Measurements from ENCODE around the gene KAT6B. TPM values are rescaled to one million over a fixed set of nuclear protein-coding genes. Genes with fewer than 3 reads are reported as not detected.
A peak's percentile ranks its signal among the peaks of the same experiment; 100 is the strongest.
"Not testable (repeated sequence)": the region's sequence is repeated elsewhere in the genome, so short reads cannot be mapped to it uniquely, and the experiment has no call there.

Gene KAT6B
- polyA plus RNA-seq, 4 donors: 39.9 to 53.7 (median 45.7) TPM

DNA sequence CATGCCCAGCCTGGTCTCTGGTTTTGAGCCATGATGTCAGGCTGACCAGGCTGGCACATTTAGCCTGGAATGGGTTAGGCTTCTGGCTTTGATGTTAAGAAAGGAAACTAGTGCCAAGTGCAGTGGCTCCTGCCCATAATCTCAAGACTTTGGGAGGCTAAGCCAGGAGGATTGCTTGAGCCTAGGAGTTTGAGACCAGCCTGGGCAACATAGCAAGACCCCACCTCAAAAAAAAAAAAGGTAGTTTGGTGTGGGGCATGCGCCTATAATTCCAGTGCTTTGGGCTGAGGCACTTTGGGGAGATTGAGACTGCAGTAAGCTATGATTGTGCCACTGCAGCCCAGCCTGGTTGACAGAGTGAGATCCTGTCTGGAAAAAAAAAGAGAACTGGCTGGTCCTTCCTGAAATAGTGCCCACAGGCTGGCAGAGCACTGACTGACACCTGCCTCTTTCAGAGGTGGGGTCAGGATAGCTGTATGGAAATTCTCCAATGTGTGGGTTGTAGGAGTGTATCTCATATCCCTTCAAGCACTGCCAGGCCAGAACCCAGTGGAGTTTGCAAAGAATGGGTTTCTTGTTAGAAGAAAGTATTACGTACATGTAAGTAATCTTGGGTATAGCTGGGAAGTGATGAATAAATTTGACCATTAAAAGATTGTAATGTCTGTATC, 61.3 kb downstream of the KAT6B start:
- DNase-seq (ENCODE audit: low read depth in 4 of 4, low spot score in 2 of 4): no peak

DNA sequence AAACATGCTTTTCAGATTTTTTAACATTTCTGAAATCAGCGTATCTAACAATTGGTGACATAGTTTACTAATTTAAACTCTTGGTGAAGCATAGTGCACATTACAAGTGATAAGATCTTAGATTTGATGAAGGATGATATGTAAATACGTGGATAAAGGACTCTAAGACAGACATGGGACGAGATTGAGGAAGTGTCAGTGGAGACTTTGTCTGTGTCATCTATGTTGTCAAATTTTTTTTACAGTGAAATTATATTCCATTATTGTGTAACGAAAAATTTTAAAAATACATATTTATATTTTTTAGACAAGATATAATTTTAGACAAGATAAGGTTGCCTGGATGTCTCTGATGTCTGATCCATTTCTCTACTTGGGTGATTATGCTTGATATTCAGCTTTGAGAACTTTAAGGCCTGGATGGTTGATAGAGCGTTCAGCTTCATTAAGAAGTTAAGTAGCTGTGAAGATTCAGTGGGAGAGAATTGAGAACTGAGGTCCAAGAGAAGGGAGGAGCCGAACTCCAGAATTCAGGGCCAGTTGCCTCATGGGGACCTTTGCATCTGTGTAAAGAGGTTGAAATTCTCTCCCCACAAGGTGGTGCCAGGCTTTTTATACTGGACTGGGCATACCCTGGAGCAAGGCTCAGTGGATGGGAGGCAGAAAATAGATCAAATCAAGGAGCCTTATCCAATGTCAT, 62.7 kb downstream of the KAT6B start:
- no peak for DNase-seq (ENCODE audit: low read depth in 4 of 4, low spot score in 2 of 4)

DNA sequence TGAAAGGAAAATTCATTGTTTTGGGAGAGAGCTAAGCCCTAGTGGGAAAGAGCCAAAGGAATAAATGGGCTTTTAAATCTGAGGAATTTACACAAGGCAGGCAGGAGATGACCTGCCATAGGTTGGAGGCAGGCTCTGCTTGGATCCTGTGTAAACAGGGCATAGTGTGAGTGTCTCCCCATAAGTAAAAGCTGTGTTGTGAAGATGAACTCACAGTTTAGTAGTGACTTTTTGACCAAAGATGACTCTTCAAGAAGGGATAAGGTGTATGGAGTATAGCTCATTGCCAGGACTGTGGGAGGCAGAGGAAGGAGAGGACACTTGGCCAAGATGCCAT, 63.2 kb downstream of the KAT6B start:
- DNase-seq (ENCODE audit: low read depth in 4 of 4, low spot score in 2 of 4): no peak

DNA sequence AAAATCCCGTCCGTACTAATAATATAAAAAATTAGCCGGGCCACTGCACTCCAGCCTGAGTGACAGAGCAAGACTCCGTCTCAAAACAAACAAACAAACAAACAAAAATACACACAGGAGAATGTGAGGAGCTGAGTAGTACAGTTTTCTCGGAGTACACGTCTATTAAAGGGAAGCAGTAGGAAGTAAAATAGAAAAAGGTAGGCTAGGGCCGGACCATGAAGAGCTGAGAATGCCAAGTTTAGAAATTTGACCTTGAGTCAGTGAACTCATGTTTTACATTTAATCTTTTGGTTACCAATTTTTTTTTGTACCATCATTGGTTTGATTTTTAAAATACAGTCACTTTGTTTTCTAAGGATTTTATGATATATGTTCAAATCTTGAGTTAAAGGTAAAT, 64.1 kb downstream of the KAT6B start:
- DNase-seq (ENCODE audit: low read depth in 4 of 4, low spot score in 2 of 4): no peak

DNA sequence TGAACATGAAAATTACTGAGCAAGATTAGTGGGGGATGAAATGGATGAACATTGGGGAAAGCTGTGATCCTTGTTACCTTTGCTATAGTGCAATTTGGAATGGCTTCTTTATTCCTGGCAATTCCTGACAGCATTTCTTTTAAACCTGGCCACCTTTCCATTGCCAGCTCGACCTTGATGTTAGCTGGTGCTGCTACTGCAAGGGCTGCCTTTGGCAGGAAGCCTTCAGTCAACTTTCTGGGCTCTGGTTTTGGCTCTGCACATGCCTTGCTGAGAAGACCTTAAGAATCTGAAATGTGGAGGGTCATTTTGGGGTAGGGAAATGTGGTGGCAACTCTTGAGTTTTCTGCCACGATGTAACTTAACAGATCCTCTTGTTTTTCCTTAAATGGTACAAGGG, 64.7 kb downstream of the KAT6B start:
- no peak for DNase-seq (ENCODE audit: low read depth in 4 of 4, low spot score in 2 of 4)

DNA sequence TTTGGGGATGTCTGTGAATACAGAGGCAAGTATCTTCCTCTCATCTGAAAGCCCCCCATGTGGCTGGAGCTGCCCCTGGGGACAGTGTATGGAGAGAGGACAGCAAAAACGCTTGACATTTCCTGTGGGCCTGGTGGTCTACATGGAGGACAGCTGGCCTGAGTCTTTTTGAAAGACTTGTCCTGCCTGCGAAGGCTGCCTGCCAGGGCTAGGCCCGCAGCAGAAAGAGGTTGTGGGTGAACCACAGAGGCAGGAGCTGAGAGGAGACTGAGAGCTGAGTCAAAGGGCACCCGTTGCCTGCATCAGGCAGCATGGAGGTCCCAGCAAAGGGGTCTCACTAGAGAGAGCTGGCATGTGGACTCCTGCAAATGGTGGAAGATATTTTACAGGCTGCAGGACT, 66.4 kb downstream of the KAT6B start:
- no peak for DNase-seq (ENCODE audit: low read depth in 4 of 4, low spot score in 2 of 4)

DNA sequence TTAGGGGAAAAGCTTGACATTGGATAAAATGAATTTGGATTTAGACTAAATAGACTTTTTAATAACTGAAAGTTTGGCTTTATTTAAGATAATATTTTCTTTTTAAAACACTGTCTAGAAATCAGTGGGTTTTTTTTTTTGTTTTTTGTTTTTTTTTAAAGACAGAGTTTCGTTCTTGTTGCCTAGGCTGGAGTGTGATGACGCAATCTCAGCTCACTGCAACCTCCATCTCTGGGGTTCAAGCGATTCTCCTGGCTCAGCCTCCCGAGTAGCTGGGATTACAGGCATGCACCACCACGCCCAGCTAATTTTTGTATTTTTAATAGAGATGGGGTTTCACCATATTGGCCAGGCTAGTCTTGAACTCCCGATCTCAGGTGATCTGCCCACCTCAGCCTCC, 66.9 kb downstream of the KAT6B start:
- DNase-seq (ENCODE audit: low read depth in 4 of 4, low spot score in 2 of 4): not testable (repeated sequence)

DNA sequence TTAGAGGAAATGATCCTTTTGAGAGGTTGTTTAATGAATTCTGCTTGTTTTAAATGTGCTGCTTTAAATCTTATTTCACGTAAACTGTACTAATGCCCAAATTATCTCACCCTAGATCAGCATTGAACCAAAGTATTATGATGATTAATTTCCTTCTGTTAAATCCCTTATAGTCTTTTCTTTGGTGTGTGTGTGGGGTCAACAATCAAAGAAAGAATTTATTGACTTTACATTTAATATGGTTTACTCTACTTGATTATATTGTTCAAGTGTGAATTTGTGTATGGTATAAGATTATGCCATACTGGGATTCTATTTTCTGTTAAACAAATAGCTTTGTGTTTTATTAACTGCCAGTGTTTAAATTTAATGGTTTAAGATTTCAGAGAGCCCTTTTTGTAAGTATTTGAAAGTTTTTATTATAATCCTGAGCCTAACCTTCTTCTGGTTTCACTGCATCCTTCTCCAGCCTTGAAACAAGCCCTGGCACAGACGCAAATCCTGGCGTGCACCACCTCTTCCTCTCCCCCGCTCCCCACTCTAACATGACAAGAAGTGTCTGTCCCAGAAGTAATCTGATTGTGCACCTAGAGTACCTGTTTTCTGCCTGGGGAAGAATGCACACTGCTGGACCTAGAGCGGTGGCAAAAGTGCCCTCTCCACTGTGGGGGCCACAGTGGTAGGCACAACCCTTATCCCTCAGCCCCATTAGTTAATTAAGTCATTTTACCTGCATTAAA, 70.6 kb downstream of the KAT6B start:
- no peak for DNase-seq (ENCODE audit: low read depth in 4 of 4, low spot score in 2 of 4)

DNA sequence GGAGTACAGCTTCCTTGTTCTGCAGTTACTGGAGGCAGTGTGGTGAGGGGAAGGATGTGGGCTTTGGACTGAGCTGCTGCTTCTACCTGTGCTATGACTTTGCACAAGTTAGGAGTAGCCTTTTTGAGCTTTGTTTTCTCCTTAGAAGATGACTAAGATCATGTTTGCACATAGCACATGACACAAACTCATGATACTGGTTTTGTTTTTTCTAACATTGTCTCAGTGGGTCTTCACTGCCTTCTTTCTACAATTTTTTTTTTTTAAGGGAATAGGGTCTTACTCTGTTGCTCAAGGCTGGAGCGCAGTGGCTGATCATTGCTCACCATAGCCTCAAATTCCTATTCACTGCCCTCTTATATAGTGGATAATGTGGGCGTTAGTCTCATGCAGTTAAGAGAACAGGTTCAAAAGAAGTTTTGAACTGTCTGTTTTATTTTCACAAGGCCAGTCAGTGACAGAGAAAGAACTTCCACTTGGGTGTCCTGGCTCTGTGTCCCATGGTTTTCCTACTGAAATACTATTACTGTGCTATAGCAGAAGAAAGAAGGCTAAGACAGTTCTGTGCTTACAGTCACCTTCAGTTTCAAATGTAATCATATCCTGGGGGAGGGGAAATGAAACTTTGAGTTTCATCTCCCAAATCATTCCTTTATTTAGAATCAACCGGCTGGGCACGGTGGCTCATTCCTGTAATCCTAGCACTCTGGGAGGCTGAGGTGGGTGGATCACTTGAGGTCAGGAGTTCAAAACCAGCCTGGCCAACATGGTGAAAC, 72.0 kb downstream of the KAT6B start:
- no peak for DNase-seq (ENCODE audit: low read depth in 4 of 4, low spot score in 2 of 4)

DNA sequence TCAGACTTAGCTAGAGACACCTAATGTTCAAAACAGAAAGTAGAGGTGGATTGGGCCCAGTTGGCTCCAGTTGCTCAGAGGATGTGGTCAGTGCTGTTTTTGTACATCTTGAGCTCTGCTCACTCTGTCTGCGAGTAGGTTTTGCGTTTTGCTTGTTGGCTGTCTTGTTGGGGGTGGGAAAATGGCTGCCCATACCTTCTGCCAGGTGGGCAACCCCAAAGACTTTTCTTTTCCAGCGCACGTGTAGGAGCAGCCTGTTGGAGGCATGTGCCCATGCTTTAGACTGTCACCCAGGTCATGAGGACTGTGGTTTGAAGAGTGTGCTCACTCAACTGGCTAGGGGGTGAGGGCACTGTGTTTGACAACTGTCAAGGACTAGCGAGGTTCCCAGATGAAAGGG, 73.9 kb downstream of the KAT6B start:
- DNase-seq (ENCODE audit: low read depth in 4 of 4, low spot score in 2 of 4): no peak

DNA sequence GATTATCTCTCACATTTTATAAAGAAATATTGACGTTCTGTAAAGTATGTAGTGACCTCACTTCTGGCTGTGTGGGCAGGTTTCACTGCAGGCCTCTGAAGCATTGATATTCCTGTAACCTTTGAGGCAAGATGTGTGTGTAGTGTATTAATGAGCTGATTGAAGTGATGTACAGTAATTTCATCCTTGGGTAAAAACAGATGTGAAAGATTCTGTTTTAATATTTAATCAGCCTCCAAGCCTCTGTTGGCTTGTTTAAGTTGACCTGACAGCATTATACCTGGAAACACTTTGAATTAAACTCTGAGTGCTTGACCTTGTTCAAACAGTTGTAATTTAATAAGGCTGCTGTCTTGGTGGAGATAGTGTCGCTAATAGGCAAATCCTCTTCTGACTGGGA, 74.9 kb downstream of the KAT6B start:
- no peak for DNase-seq (ENCODE audit: low read depth in 4 of 4, low spot score in 2 of 4)

DNA sequence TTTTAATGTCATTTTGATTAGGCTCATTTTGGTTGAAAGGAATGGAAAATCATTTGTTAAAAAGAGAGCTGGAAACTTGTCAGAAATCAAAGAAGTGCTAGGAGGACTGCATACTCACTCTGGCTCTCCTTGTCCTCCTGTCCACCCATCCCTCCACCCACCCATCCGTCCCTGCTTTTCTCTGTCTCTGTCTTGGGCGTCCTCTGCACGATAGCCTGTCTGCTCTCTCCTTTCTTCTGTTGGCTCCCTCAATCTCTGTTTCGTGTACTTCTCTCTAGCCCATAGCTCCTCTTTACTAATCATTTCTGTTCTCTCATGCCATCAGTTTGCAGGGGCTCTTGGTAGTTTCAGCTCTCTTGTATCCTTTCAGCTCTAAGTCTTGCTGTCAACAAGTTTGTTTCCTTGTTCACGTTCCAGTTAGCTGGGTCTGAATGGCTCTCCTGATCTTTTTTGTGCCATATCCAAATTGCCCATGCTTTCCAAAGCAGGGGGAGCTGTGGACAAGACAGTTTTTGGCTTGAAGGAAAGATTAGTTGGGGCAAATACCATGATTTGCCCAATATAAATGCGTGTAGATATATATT, 75.6 kb downstream of the KAT6B start:
- no peak for DNase-seq (ENCODE audit: low read depth in 4 of 4, low spot score in 2 of 4)

DNA sequence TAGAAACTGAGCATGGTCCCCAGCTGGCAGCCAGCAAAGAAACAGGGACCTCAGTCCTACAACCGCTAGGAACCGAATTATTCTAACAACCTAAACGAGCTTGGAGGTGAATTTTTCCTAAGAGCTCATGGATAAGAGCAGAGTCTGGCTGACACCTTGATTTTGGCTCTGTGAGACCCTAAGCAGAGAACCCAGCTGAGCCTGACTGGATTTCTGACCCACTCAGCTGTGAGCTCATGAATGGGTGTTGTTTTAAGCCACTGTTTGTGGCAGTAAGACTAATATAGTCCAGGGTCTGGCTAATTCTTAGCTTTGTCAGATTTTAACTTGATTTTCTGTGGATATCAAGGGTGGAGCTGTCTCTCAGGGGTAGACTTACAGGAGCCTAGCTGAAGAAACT, 77.1 kb downstream of the KAT6B start:
- no peak for DNase-seq (ENCODE audit: low read depth in 4 of 4, low spot score in 2 of 4)

DNA sequence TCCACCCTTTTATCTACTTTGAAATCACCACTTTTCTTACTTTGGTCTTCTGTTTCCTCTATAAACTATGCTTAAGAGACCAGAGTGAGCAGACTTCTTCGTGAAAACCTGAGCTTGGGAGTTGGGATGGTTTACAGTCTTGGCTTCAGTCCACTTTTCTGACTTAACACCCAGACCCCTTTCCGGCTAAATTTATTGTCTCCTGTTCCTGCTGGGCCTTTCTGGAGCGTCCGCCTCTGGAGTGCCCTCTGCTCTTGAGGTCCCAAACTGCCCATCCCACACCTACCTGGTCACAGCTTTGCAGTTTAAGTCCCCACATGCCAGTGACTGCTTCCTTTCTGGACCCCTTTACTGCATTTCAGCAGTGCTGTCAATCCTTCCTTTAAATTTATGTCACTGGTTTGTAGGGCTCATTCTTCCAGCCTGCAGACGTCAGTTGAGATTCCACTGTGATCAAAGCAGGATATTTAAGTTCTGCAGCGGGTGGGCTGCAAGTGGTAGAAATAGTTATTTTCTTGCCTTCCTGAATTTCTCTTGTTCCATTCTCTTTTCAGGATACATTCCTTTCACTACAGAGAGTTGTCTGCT, 80.3 kb downstream of the KAT6B start:
- DNase-seq (ENCODE audit: low read depth in 4 of 4, low spot score in 2 of 4): peak in 2 of 4 donors; percentile 45 to 53

DNA sequence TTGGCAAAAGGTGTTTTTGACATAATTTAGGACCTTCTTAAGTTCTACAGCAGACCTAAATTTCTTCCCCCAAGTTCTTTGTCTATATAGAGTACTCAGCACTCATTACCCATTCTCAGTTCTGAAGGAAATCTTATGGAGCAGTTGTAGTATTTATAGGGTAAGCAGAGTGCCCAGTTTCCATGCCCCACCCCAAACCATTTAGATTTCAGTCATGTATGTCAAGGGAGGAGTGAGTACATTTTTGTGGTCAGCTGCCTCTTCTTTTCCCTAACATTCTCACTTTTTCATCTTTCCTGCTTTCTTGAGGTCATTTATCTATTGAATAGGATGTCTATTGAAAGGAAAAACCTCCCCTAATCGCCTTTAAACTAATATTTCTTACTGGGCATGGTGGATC, 83.3 kb downstream of the KAT6B start:
- DNase-seq (ENCODE audit: low read depth in 4 of 4, low spot score in 2 of 4): no peak

DNA sequence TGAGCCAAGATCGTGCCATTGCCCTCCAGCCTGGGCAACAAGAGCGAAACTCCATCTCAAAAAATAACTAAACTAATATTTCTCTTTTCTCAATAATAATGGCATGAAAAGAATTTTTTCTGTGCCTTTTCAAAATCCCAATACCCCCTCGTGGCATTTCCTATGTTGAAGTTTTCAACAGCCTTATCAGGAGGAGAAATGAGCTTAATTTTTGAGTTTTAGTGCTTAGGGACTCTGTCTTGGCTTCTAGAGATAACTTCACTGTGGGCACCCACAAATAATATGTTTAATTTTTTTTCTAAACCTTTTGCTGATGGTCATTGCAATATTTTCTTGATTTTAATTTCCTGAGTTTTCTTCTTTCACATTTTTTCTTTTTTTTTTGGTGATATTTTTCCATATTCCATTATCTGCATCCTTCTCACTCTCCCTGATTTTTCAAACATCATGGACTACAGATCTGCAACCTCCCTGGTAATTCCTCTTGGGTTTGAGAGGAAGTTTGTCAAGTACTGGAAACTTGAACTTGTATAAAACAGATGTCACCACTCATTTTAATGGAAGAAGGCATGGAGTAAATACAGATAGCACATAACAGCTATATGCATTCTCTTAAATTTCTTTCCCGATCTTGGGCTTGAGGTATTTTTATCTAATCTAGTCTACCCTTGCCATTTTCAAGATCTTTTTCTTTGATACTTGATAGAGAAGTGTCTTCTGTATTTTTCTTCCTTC, 84.0 kb downstream of the KAT6B start:
- DNase-seq (ENCODE audit: low read depth in 4 of 4, low spot score in 2 of 4): no peak

DNA sequence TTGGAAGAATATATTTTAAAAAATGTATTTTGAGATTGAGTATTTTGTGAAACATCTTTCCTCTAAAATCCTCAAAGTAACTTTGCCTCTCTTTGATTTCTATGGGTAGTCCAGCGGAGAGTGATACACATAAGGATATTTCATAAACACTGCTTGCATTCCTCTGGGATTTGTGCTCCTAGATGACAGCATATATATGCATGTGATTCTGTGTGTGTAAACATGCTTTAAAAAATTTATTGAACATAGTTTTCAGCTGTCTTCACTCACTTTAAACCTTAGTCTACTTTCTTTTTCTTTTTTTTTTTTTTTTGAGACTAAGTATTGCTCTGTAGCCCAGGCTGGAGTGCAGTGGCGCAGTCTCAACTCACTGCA, 84.6 kb downstream of the KAT6B start:
- DNase-seq (ENCODE audit: low read depth in 4 of 4, low spot score in 2 of 4): no peak

DNA sequence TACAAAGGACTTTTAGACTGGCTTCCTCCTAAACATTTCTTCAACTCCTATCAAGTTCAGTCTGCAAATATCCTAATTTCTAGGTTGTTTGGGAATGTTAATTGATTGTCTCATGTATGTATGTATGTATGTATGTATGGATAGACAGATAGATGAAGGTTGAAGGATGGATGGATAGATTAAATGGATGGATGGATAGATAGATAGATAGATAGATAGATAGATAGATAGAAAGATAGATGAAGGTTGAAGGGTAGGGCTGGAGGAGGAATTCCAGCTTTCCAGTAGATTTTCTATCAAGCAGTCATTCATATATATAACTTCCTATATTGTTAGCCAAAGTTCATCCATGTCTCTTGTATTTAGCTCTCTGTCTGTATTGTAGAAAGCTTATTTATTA, 85.8 kb downstream of the KAT6B start:
- DNase-seq (ENCODE audit: low read depth in 4 of 4, low spot score in 2 of 4): no peak

DNA sequence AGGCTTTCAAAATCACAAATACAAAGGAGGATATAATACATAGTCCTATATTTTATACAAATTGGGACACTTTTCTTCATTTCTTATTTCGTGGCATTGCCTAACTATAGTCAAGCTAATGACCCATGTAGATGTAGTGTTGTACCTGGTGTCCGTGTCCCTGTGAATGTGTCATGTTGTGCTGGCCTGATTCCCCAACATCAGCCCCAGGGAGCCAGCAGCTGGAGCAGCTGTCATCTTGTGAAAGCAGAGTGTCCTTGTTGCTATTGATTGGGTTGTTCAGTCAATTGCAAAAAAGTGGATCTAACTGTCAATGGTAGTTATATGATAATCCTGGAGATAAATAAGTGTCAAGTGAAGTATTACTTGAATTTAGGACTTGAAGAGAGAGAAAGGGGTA, 86.3 kb downstream of the KAT6B start:
- no peak for DNase-seq (ENCODE audit: low read depth in 4 of 4, low spot score in 2 of 4)

Data from left renal cortex interstitium (tissue), 4 donors.